HG03432 (cell line): Measurements from ENCODE around the gene BSG.
"Not testable (repeated sequence)": the region's sequence is repeated elsewhere in the genome, so short reads cannot be mapped to it uniquely, and the experiment has no call there.

ENCODE experiments used
- ATAC-seq: cut with Tn5 transposase; IDR thresholded peaks from one replicate; pipeline ENCODE4 v1.9.1; 2021; ENCODE audit warnings: mild to moderate bottlenecking, moderate library complexity; ENCODE audit not compliant: unreplicated experiment

The BSG gene

DNA sequence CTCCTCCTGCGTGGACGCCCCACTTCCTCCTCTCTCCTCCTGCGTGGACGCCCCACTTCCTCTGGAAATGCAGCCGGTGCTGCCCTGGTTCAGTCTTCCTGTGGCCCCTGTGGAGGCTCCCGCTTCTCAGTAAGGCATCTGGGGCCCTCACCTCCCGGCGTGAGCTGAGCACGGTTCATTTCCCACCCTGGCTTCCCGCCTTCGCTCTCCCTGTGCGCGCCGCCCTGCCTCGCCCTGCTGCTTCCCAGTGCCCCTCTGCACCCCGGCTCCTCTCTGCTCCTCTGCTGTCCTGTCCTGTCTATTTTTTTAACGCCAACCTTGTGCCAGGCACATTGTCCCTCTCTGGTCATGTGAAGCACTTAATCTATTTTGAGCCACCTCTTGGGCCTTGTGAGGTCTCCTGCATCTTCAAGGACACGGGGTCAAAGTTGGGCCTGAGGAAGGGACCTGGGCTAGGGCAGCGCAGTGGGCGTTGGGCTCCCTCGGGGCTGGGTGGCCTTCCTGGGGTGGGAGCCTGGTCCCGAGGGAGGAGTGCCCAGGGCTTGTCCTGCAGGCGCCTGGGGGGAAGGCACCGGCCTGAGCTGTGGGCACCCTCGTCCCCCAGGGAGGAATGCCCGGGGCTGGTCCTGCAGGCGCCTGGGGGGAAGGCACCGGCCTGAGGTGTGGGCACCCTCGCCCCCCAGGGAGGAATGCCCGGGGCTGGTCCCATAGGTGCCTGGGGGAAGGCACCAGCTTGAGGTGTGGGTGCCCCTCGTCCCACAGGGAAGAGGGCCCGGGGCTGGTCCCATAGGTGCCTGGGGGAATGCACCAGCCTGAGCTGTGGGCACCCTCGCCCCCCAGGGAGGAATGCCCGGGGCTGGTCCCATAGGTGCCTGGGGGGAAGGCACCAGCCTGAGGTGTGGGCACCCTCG is 30.2 kb downstream of the BSG start:
- ATAC-seq, result no peak

DNA sequence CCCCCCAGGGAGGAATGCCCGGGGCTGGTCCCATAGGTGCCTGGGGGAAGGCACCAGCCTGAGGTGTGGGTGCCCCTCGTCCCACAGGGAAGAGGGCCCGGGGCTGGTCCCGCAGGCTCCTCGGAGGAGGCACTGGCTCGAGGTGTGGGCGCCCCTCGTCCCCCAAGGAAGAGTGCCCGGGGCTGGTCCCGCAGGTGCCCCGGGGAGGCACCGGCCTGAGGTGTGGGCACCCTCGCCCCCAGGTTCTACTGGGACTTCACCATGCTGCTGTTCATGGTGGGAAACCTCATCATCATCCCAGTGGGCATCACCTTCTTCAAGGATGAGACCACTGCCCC is 30.9 kb downstream of the BSG start:
- not testable (repeated sequence) for ATAC-seq

GRCh38 chr19:603779-604178 is 31.4 kb downstream of the BSG start:
- not testable (repeated sequence) for ATAC-seq

- ATAC-seq, result no peak
Measured at GRCh38 chr19:604355-604754, 32.0 kb downstream of the BSG start.

- not testable (repeated sequence) for ATAC-seq
Measured at GRCh38 chr19:605061-605971, 32.9 kb downstream of the BSG start.

- no peak for ATAC-seq
Measured at GRCh38 chr19:607301-608154, 35.1 kb downstream of the BSG start.

GRCh38 chr19:608155-609003 is 36.0 kb downstream of the BSG start:
- ATAC-seq, result no peak

DNA sequence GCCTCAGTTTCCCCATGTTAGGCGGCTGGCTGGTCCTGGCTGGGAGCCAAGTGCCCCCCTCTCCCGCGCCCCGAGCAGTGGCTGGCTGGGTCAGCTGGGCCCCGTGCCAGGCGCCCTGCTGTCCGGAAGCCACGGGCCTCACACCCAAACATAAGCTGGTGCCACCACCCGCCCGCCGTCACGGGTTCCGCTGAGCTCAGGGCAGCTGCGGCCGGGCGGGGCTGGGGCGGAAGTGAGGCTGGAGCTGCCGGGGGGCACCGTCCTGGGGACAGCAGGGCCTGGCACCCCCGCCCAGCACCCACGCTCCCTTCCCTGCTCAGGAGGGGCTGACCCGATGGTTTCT is 36.6 kb downstream of the BSG start:
- no peak for ATAC-seq

- ATAC-seq, result no peak
Measured at GRCh38 chr19:610071-610800, 37.8 kb downstream of the BSG start.

DNA sequence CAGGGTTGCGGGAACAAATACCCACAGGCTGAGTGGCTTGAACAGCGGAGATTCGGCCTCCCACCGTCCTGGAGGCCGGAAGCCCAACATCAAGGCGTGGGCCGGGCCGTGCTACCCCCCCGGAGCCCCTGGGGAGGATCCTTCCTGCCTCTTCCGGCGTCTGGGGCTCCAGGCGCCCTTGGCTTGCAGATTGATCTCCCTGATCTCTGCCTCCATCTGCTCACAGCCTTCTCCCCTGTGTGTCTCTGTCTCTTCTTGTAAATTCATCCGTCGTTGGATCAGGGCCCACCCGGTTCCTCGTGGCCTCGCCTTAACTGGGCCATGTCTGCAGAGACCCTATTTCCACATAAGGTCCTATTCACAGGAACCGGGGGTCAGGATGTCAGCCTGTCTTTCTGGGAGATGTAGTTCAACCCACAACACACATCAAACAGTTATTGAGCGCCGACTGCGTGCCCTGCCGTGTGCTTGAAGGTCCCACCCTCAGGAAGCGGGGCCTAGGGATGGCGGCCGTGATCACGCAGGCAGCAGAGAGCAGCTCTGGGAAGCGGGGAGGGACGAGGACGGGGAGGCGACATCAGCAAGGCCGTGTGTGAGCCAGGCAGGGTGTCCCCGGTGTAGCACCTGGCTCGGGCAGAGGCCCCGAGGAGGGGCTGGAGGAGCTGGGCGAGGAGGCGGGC is 38.5 kb downstream of the BSG start:
- no peak for ATAC-seq

GRCh38 chr19:611481-611868 is 39.1 kb downstream of the BSG start:
- no peak for ATAC-seq

DNA sequence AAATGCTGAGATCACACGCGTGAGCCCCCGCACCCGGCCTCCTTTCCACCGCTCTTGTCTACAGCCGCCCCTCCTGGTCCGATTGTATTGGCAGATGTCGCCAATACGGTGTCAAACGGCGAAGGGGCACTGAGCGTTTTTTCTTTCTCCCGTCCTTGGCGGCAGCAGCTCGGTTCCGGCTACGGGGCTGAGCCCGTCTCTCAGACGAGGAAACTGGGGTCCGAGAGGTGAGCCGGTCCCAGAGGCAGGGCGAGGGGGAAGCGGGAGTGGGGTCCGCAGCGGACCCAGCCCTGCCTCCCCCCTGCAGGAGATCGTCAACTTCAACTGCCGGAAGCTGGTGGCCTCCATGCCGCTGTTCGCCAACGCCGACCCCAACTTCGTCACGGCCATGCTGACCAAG is 40.5 kb downstream of the BSG start:
- no peak for ATAC-seq

GRCh38 chr19:613732-614567 is 41.6 kb downstream of the BSG start:
- no peak for ATAC-seq

DNA sequence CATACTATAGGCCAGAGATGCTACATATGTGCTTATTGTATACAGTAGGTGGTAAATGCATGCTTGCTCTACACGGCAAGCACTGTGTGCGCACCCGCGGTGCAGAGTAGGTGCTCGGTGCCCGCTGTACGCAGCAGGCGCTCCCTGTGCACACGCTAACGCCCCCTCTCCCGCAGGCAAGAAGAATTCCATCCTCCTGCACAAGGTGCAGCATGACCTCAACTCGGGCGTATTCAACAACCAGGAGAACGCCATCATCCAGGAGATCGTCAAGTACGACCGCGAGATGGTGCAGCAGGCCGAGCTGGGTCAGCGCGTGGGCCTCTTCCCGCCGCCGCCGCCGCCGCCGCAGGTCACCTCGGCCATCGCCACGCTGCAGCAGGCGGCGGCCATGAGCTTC is 43.2 kb downstream of the BSG start:
- ATAC-seq, result no peak

DNA sequence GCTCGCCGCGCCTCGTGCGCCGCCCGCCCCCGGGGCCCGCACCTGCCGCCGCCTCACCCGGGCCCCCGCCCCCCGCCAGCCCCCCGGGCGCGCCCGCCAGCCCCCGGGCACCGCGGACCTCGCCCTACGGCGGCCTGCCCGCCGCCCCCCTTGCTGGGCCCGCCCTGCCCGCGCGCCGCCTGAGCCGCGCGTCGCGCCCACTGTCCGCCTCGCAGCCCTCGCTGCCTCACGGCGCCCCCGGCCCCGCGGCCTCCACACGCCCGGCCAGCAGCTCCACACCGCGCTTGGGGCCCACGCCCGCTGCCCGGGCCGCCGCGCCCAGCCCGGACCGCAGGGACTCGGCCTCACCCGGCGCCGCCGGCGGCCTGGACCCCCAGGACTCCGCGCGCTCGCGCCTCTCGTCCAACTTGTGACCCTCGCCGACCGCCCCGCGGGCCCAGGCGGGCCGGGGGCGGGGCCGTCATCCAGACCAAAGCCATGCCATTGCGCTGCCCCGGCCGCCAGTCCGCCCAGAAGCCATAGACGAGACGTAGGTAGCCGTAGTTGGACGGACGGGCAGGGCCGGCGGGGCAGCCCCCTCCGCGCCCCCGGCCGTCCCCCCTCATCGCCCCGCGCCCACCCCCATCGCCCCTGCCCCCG is 43.8 kb downstream of the BSG start:
- ATAC-seq, result no peak

DNA sequence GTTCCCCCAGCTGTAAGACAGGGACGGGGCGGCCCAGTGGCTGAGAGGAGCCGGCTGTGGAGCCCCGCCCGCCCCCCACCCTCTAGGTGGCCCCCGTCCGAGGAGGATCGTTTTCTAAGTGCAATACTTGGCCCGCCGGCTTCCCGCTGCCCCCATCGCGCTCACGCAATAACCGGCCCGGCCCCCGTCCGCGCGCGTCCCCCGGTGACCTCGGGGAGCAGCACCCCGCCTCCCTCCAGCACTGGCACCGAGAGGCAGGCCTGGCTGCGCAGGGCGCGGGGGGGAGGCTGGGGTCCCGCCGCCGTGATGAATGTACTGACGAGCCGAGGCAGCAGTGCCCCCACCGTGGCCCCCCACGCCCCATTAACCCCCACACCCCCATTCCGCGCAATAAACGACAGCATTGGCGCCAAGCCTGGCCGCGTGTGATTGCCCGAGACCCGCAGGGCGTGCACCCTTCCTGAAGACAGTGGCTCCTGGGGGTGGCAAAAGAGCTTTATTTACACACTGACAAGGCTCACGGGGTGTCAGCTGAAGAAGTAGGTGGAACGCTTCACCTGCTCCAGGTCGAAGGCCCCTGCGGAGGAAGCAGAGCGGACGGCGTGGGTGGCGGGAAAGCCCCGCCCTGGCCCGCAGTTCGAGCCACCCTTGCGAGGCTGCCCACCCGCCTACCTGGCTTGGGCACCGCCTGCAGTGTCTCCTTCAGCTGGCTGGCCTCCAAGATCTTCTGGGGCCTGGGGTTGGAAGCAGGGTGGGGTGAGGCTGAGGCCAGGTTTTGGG is 44.5 kb downstream of the BSG start:
- no peak for ATAC-seq
